Stimulated activated CD4-positive, alpha-beta T cell treated with anti-CD3 and anti-CD28 coated beads, TNF-alpha, amount 100 ng/mL, for 1 hour (primary cell): ENCODE measurements around the gene FAM117A.

Experiments used
- DNase-seq, 3 donors: peaks; one replicate each; pipeline ENCODE4 v3.0.0-alpha.2; 2020; ENCODE audit warnings: low read depth in 3 of 3, low spot score in 1 of 3

Gene FAM117A

GRCh38 chr17:49708515-49709183, 55.3 kb downstream of the FAM117A start:
- DNase-seq, result no peak

GRCh38 chr17:49707608-49708514, 56.1 kb downstream of the FAM117A start, which contains the start of gene SLC35B1:
SLC35B1 (minus strand) TSS chr17:49707964; CDS start chr17:49707833, 131 bp downstream.
- peak; percentile 92 to 93 (median 92) for DNase-seq

DNA sequence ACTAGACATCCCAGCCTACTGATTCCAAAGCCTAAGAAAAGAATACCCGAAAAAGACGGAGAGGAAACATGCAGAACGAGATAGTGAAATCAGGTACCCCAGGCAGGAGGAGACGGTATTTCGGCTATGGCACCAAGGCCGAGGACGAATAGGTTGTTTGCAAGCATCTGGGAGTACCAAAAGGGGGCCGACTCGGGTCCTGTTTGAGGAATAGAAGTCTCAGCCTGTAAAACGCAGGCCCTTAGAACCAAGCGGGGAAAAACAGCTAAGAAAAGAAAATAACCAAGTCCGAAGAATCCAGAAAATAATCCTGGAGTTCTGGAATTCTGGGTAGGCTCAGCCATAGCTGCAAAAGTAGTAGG, 56.7 kb downstream of the FAM117A start:
- no peak for DNase-seq

DNA sequence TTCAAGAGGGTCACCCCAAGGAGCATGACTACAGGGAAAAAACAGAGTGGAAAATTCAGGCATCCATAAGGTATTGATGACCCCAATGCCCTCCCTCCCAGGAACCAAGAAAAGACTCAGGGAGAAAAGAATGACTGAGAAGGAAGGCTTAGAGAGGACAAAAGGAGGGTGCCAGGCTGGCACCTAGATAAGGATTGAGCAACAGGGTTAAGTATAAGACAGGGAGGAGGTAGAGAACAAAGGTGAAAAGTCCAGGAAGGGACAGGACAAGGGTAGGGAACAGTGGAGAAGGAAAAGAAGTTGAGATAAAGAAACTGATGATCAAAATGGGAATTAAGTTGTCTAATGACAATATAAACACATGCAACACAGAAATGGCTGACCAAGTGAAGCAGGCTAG, 58.7 kb downstream of the FAM117A start:
- no peak for DNase-seq

- no peak for DNase-seq
These were observed 60.2 kb downstream of the FAM117A start for GRCh38 chr17:49703557-49704277.

- no peak for DNase-seq
These were observed 63.0 kb downstream of the FAM117A start for GRCh38 chr17:49700960-49701359.

DNA sequence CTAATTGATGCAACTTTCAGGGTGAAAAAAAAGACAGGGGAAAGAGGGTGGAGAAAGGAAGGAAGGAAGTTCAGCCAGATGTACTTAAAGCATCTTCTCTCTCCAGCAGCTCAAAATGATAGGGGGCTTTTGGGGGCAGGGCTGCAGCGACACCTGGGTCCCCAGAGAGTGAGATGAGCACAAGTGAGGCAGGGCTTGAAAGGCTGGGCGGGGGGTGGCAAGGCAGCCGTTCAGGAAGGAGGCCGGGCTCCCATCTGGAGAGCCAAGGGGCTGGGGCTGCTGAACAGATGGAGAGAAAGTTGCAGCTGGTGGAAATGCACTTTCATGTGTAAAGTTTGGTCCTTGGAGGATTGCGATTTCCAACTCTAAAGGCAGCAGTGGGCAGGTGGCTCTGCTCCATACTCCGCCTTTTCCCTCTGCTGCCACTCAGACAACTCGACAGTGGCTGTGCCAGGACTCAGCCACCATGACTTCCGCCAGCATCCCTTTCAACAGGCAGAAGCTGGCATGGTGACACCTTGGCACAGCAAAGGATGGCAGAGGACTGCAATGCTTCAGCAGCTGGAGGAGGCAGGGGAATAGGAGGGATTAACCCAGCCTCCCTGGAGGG, 63.9 kb downstream of the FAM117A start:
- no peak for DNase-seq

GRCh38 chr17:49698005-49698404, 65.9 kb downstream of the FAM117A start:
- DNase-seq, result no peak

- DNase-seq, result peak in 2 of 3 donors; percentile 23 to 39
These were observed 67.6 kb downstream of the FAM117A start for GRCh38 chr17:49696233-49696761.

DNA sequence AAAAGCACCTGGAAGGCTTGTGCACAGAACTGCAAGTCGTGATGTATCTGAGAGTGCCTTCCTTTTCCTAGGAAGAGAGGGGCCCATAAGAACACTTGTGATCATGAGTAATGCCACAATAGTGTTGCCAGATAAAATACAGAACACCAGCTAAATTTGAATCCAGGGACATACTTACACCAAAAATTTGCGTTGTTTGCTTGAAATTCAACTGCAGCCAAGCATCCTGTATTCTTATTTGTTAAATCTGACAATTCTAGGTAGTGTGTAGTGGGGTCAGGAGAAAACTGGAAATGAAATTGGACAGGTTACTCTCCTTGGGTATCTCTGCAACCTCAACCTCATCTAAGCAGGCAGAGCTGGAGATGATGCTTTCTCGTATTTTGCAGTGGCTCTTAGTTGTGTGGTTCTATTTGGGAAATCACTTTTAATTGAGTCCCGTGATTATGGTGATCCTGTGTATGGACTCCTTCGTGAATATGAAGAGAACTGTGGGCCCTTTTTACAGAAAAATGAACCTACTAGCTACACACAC, 68.2 kb downstream of the FAM117A start:
- DNase-seq, result no peak

DNA sequence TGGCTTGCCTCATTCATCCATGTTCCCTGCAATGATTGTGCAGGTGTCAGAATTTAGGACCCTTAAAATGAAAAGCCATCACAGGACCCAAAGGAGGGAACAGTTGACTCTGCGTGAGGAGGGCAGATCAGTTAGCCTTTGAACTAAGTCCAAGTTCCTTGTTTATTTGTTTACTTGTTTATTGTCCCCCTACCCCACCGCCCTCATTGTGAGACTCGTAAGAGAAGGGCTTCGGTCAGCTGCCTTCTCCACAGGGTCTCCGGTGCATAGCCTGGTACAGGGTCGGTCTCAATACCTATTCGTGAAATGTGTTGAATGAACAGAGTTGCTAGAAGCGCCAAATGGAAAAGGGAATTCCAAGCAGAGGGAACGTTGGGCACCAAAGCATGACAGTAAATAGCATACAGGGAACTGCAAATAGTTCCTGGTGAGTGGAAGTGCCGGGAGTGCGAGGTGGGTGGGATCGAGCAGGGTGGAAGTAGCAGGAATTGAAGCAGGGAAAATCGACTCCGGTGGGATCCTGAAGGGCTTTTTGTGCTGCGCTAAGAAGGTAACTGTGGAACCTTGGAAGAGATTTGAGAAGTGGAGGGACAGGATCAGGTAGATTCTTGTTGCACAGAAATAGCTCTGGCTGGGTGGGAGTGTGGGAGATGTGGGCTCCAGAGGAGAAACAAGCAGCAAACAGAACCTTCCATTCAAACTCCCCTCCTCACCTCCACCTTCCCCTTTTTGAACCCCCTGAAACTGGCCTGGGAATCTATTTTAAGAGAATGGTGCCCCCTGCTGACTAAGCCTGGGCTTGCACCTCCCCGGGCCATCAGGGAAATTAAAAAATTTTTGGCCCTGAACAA, 68.9 kb downstream of the FAM117A start:
- peak; percentile 32 to 68 (median 50) for DNase-seq

GRCh38 chr17:49692751-49693150, 71.2 kb downstream of the FAM117A start:
- no peak for DNase-seq

DNA sequence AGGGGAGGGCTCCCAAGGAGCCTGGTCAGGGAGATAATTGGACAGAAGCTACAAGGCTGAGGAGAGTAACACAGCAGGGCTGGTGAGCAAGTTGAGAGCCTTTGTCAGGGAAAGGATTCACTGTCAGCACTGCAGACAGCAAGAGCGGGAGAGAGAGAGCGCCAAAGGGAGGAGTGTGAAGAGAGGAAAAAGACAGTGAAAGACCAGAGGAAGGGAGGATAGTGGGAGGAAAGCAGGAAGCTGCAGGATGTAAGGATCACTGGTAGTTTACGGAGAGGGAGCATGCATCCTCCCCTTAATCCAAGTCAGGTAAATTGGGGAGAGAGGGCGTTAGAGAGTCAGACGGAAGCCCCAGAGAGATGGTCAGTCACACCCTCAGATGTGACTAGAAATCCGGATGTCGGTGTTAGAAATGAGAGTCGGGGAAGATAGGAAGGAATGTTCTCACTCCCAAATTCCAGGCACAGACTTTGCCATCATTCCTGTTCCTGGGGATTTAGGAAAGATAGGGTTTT, 72.2 kb downstream of the FAM117A start:
- DNase-seq, result no peak

- no peak for DNase-seq
These were observed 72.8 kb downstream of the FAM117A start for GRCh38 chr17:49691086-49691676.

DNA sequence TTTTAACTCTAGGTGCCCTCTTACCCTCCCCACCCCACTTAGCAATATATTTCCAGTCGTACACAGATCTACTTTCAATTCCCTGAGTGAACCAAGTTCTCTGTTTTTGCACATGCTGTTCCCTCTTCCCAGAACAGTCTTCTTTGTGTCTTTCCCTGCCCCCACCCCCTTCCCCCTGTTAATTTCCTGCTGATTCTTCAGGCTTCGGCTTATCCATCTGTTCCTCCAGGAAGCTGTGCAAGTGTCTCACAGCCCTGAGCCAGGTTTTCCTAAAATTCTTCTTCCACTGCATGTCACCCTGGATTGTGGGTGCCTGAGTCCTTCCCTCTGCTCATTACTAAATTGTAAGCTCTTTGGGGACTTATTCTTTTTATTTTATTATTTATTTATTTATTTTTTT, 73.7 kb downstream of the FAM117A start:
- DNase-seq, result no peak

GRCh38 chr17:49688848-49689247, 75.1 kb downstream of the FAM117A start:
- DNase-seq, result no peak

- DNase-seq, result no peak
These were observed 75.9 kb downstream of the FAM117A start for GRCh38 chr17:49687878-49688491.

DNA sequence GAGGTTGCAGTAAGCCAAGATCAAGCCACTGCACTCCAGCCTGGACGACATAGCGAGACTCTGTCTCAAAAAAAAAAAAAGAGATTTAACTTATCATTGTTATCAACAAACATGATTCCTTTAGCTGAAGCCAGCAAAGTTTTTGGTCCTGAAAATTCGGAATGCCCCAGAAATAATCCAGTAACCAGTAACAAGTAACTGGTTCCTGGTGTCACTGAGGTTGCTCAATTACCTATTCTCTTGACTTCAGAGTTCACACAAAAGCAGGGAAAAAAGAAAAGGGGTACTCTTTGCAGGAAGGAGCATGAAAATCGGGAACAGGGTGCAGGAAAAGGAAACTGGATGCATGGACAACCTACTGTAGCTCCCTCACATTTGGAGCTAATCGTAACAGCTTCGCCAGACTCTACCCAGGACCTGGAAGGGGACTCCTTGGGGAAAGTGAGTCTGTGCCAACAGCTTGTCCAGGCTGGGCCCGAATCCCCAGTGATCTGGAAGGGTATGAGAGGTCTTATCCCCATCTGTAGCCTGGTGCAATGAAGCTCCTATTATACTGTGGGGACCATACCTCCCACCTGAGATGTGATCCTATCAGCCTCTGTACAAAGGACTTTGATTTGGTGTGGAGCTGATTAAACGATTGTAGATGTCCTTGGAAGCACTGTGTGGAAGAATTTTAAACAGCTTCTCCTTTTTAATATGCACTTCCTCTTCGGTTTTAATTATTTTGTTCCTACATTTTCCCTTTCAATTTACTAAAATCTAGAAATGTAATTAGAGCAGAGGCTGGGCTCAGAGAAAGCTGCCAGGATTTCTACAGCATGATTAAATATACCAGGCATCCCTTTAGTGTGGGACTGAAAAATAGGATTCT, 82.6 kb downstream of the FAM117A start:
- no peak for DNase-seq
